Epithelial cell of proximal tubule (primary cell): ENCODE results near the gene TRDMT1. TPM values are rescaled to one million over a fixed set of nuclear protein-coding genes. Genes with fewer than 3 reads are reported as not detected.
A peak's percentile ranks its signal among the peaks of the same experiment; 100 is the strongest.

Experiments used
- DNase-seq: peaks from one replicate; pipeline ENCODE4 v3.0.0-alpha.2; 2011; ENCODE audit warnings: low read depth
- H3K4me3 ChIP-seq: 2 replicates; pipeline ENCODE4 v1.5.1; 2011; ENCODE audit warnings: low read depth, mild to moderate bottlenecking, low read length
- CTCF ChIP-seq: conservative IDR thresholded peaks from 2 replicates; pipeline ENCODE4 v1.5.1; 2012; ENCODE audit warnings: low read depth, mild to moderate bottlenecking, low read length
- total RNA-seq: library from RNA; depleted of rRNA; stranded (reverse); fragments of >200 nt; gene quantifications from 2 replicates; pipeline ENCODE4 v1.2.3, GENCODE V29; 2015

Gene TRDMT1
- total RNA-seq, 1 donor from 2014 or later = 4.6 TPM

GRCh38 chr10:17231788-17232187 lies 30.3 kb upstream of the TRDMT1 start:
- TF ChIP-seq CTCF = no peak
- H3K4me3 ChIP-seq = peak overlapping the region; percentile 87

GRCh38 chr10:17229967-17230682 lies 28.7 kb upstream of the TRDMT1 start:
- no peak for TF ChIP-seq CTCF
- DNase-seq = no peak
- peak overlapping the region; percentile 87 for H3K4me3 ChIP-seq

More at GRCh38 chr10:17231788-17232187, 30.3 kb upstream of the TRDMT1 start:
- DNase-seq = no peak

- TF ChIP-seq CTCF = no peak
- peak overlapping the region; percentile 87 for H3K4me3 ChIP-seq
- no peak for DNase-seq
These were observed 28.2 kb upstream of the TRDMT1 start for GRCh38 chr10:17229717-17229966.

- no peak for TF ChIP-seq CTCF
- DNase-seq = no peak
These were observed 27.7 kb upstream of the TRDMT1 start for GRCh38 chr10:17229016-17229716.

GRCh38 chr10:17228091-17229015 lies 26.9 kb upstream of the TRDMT1 start, which contains the start of gene VIM:
TSS of gene VIM (plus strand) at chr10:17228241. CDS start at chr10:17229423, 1,182 bp downstream.
- H3K4me3 ChIP-seq = peak within 1 kb of the TSS; percentile 87
- TF ChIP-seq CTCF = peak; percentile 18
- DNase-seq = no peak

More at GRCh38 chr10:17229016-17229716, 27.7 kb upstream of the TRDMT1 start:
- peak overlapping the region; percentile 87 for H3K4me3 ChIP-seq

GRCh38 chr10:17227367-17228090 lies 26.1 kb upstream of the TRDMT1 start:
- DNase-seq = no peak
- H3K4me3 ChIP-seq = peak overlapping the region; percentile 87
- peak; percentile 42 for TF ChIP-seq CTCF
